ENCODE results near the gene HGD.

DNA sequence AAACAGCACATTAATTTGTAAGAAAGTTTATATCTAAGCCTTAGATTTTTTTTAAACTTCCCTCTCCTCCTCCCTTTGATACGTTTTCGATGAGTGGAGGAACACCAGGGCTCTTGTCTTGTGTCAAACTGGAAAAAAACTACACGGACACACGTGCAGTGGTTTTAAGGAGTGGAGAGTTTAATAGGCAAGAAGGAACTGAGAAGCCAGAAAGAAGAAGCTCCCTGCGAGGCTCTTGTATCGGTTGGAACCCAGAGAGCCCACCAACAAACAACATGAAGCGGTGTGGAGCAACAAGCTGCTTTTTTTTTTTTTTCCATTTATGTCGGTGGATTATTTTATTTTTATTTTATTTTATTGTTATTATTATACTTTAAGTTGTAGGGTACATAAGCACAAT, 67.3 kb downstream of the HGD start:
- TF ChIP-seq, protein P1, sequence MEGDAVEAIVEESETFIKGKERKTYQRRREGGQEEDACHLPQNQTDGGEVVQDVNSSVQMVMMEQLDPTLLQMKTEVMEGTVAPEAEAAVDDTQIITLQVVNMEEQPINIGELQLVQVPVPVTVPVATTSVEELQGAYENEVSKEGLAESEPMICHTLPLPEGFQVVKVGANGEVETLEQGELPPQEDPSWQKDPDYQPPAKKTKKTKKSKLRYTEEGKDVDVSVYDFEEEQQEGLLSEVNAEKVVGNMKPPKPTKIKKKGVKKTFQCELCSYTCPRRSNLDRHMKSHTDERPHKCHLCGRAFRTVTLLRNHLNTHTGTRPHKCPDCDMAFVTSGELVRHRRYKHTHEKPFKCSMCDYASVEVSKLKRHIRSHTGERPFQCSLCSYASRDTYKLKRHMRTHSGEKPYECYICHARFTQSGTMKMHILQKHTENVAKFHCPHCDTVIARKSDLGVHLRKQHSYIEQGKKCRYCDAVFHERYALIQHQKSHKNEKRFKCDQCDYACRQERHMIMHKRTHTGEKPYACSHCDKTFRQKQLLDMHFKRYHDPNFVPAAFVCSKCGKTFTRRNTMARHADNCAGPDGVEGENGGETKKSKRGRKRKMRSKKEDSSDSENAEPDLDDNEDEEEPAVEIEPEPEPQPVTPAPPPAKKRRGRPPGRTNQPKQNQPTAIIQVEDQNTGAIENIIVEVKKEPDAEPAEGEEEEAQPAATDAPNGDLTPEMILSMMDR (IDR thresholded peaks at IDR 0.05; ENCODE audit: low read depth, low read length, poor library complexity, severe bottlenecking): no peak
- TF ChIP-seq EZH2phosphoT487 (IDR thresholded peaks at IDR 0.05; ENCODE audit: borderline replicate concordance, low read length): no peak

All from DOHH2 (cell line).